Measurements from ENCODE around the gene NDST4. TPM values are rescaled to one million over a fixed set of nuclear protein-coding genes. Genes with fewer than 3 reads are reported as not detected.

NDST4 gene
- total RNA-seq, 1 donor from 2014 or later = not detected

- Histone ChIP-seq H3K27ac (no peak overlapping the region), H3K4me3 (no peak overlapping the region), H3K4me1 (no peaks in the 10 kb centered on the region), H3K9me3 (no peaks in the 10 kb centered on the region), H3K36me3 (no peaks in the 10 kb centered on the region), H3K27me3 (ENCODE audit: low read depth) (no peaks in the 10 kb centered on the region)
- TF ChIP-seq CTCF (IDR thresholded peaks at IDR 0.05) = no peak
- intact Hi-C loops (cut with DNase I) = no loop called here
- DNase-seq (no peak), ATAC-seq (no peak)
Observed at GRCh38 chr4:114811564-114812301, 301.7 kb downstream of the NDST4 start.

DNA sequence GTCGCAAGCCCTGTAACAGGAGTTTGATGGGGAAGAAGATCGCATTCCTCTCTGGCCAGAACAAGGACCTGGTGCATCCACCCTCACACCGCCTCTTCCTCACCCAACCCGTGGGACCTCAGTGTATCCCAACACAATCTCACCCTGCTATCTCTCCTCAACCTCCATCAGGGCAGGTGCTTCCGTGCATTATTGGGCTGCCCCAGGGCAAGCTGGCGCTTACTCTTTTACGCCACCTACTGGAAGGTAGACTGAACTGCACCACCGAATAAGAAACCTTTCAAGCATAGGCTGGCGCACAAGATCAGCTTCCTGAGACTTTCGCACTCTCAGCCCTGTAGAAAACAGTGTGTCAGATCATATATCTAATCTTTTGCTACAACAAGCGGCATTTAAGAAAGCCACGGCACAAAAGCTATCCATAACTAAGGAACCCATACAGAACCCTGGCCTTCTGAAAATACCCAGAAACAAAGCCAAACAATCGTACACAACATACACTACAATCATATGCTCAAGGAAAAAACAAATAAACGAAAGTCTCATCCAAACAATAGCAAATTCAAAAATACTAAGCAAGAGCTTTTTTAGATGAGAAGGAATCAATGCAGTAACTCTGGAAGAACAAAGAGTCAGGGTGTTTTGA, 305.5 kb downstream of the NDST4 start:
- no peak overlapping the region for H3K4me3 ChIP-seq
- ATAC-seq (peak; percentile 67 to 80), DNase-seq (no peak)
- no peaks in the 10 kb centered on the region for H3K36me3 ChIP-seq
- H3K9me3 ChIP-seq = no peaks in the 10 kb centered on the region
- intact Hi-C loops (cut with DNase I) = no loop called here
- H3K4me1 ChIP-seq = no peaks in the 10 kb centered on the region
- peak; percentile 72 for TF ChIP-seq CTCF (IDR thresholded peaks at IDR 0.05)
- H3K27ac ChIP-seq = no peak overlapping the region
- no peaks in the 10 kb centered on the region for H3K27me3 ChIP-seq (ENCODE audit: low read depth)

- Histone ChIP-seq H3K9me3 (no peaks in the 10 kb centered on the region), H3K27me3 (ENCODE audit: low read depth) (no peaks in the 10 kb centered on the region), H3K27ac (no peak overlapping the region), H3K4me3 (no peak overlapping the region), H3K4me1 (no peaks in the 10 kb centered on the region), H3K36me3 (no peaks in the 10 kb centered on the region)
- no peak for TF ChIP-seq CTCF (IDR thresholded peaks at IDR 0.05)
- intact Hi-C loops (cut with DNase I) = no loop called here
- DNase-seq (no peak), ATAC-seq (peak in 1 of 2 donors; percentile 43)
Observed at GRCh38 chr4:114807357-114807756, 306.1 kb downstream of the NDST4 start.

DNA sequence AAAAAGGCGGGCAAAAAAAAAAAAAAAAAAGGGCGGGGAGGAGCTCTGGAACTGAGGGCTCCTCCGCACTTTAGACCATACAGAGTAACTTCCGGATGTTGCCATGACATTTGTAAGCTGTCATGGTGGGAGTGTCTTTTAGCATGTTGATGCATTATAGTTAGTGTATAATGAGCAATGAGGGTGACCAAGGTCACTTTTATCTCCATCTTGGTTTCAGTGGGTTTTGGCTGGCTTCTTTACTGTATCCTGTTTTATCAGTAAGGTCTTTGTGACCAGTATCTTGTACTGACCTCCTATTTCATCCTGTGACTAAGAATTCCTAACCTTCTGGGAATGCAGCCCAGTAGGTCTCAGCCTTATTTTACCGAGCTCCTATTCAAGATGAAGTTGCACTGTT, 321.4 kb downstream of the NDST4 start:
- Histone ChIP-seq H3K4me3 (no peak overlapping the region), H3K36me3 (no peaks in the 10 kb centered on the region), H3K4me1 (no peaks in the 10 kb centered on the region), H3K27ac (no peak overlapping the region), H3K9me3 (no peaks in the 10 kb centered on the region), H3K27me3 (ENCODE audit: low read depth) (no peaks in the 10 kb centered on the region)
- TF ChIP-seq CTCF (IDR thresholded peaks at IDR 0.05) = no peak
- DNase-seq (no peak), ATAC-seq (no peak)
- intact Hi-C loops (cut with DNase I) = no loop called here

DNA sequence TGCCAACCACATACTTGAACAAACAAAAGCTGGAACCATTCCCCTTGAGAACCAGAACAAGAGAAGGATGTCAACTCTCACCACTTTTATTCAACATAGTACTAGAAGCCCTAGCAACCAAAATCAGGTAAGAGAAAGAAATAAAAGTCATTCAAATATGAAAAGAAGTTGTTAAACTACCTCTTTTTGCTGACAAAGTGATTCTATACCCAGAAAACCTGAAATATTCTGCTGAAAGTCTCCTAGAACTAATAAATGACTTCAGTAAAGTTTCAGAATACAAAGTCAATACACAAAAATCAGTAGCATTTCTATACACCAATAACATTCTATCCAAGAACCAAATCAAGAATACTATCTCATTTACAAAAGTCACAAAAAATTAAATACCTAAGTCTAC, 327.9 kb downstream of the NDST4 start:
- Histone ChIP-seq H3K36me3 (no peaks in the 10 kb centered on the region), H3K9me3 (no peaks in the 10 kb centered on the region), H3K4me3 (no peak overlapping the region), H3K4me1 (no peaks in the 10 kb centered on the region), H3K27ac (no peak overlapping the region), H3K27me3 (ENCODE audit: low read depth) (no peaks in the 10 kb centered on the region)
- DNase-seq (no peak), ATAC-seq (no peak)
- TF ChIP-seq CTCF (IDR thresholded peaks at IDR 0.05) = no peak
- intact Hi-C loops (cut with DNase I) = no loop called here

Measured in lower lobe of right lung (tissue), 2 donors.